NCI-H510A treated with DMSO at 0.1 percent for 48 hours (cell line): ENCODE data around the gene FAM156A.
"Not testable (repeated sequence)": the region's sequence is repeated elsewhere in the genome, so short reads cannot be mapped to it uniquely, and the experiment has no call there.

Experiments
- DNase-seq: peaks from one replicate; lab custom pipeline; 2025; lab: John Stamatoyannopoulos, UW

FAM156A gene

GRCh38 chrX:52958113-52958959 is at the start of gene FAM156A:
Gene FAM156A (minus strand): TSS chrX:52958518. CDS start chrX:52948588, 9,930 bp downstream.
- not testable (repeated sequence) for DNase-seq

DNA sequence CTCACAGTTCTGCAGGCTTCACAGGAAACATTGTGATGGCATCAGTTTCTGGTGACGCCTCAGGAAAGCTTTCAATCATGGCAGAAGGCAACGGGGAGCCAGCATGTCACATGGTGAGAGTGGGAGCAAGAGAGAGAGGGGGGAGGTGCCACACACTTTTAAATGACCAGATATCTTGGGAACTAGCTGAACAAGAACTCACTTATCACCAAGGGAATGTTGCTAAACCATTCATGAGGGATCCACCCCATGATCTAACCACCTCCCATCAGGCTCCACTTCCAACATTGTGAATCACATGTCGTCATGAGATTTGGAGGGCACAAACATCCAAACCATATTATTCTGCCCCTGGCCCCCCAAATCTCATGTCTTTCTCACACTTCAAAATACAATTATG is 47.0 kb upstream of the FAM156A start:
- DNase-seq = no peak

DNA sequence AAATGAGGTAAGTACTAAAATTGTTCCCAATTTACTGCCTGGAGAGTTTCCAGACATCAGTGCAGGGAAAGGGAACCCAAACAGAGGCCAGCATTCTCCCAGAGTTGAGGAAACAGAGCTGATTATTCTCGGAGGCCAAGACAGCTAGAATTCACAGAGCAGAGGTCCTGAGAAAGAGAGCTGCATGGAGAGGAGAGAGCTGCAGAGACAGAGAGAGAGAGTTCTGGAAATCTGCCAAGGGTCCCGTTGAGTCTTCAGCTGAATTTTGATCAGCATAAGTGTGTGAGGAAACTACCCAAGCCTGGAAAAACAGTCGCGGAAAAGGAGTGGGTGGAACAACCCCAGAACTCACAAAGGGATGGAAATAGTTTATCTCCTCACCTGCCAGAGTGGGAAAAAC is 46.5 kb upstream of the FAM156A start:
- DNase-seq = no peak

DNA sequence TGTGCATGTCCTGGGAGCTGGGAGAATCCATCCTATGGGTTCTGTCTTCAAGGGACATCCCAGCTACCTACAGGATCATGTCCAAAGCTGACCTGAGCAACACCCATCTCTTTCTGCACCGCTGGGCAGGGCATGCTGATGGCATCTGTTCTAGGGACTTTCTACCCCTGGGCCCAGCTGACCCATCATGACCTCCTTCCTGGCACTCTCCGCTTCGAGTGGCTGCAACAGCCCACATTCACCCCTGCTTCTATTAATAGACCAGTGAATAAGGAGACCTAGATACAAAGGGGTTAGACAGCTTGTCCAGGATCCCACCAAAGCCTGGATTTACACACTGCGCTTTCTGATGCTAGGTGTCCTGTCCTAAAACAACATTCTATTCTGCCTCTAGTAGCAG is 45.7 kb upstream of the FAM156A start:
- no peak for DNase-seq

GRCh38 chrX:53003111-53003510 is 44.8 kb upstream of the FAM156A start:
- DNase-seq = no peak

DNA sequence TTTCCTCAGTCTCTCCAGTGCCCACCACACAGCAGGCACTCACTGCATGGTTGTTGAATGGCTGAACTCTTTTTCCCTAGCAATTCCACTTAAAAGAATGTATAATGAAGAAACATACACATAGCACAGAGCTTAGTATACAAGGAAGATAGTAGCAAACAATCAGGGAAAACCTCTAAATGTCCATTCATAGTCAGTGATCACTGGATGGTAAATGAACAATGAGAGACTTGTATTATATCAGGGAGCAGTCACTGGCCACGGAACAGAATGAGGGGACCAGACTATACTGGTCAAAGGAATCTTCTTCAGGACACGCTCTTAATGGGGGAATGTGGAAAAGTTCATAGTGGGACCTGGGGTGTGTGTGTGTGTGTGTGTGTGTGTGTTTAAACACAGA is 43.6 kb upstream of the FAM156A start:
- DNase-seq = no peak

DNA sequence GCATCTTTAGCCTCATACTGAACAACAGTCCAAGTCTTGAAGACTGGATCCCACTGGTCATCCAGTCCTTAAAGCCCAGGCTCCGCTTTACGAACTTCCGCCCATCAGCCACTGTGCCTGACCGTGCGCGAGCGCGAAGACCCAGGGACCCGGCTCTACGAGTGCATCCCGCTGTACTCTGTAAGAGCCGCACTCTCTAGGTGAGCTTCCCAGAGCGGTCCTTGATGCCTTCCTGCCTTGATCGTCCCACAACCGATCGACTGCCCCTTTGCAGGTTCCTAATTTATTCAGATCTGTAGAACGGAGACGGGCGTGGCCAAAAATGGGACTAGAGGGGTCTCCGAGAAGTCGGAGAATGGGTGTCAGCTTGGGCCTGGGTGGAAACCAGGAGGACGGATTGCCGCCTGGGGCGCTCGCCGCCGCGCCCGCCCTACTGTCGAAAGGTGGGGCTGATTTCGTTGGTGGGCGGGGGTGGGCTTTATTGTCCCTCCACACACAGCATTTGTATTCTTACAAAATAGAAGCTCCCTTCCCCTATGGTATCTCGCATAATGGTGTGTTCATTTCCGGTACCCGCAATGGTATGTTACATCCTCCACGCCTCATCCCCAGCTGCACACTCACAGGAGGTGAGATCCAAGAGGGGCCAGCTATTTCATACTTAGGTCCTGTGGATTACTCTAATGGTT is 42.3 kb upstream of the FAM156A start:
- DNase-seq = no peak

DNA sequence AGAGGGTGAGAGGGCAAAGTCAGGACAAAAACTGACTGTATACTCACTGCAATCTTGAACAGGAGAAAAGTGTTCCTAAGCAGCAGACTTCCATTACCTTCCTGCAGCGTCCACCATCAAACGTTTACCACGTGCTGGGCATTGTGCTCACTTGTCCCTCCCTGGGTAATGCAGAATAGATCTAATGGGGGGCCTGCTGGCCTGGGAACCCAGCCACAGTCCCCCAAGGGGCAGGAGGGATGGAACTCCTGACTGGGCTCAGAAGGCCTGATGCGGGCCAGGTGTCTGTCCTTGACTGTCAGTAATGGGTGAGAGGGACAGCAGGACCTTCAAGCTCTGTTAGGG is 37.6 kb upstream of the FAM156A start:
- no peak for DNase-seq

DNA sequence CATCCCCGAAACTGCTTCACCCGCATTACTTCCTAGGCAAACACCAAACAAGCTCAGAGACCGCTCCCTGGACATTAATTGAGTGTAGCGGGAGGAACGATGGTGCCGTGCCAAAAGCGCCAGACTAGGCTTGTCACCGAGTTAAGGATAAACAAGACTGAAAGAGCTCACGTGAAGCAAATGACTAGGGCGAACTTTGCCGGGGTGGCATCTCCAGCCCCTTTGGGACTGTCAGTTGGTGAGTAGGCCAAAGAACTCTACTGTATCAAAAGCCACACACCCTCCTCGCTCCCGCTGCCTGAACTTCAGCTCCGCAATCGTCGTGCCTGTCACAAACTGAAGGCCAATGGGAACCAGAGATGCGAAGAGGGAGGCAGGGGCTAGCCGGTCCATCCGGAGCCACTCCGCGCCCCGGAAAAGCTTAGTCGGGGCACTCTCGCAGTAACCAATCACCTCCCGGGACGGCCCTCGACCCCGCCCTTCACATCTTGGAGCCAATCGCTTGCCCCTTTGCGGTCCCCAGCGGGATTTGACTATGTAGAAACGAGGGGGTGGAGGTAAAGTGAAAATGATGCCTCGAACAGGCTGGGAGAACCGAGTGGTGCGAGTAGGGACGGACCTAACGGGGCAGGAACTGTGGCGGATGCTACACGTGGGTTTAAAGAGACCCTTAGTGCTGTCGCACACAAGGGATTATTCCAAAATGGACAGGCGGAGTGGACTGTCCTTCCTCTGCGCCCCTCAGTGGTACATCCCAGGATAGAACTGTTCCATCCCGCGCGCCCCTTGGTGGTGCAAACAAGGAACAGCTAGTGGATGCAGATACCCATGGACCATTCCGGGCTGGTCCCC is 37.0 kb upstream of the FAM156A start:
- DNase-seq = peak; percentile 90

- no peak for DNase-seq
Observed at GRCh38 chrX:52990848-52991247, 32.5 kb upstream of the FAM156A start.

DNA sequence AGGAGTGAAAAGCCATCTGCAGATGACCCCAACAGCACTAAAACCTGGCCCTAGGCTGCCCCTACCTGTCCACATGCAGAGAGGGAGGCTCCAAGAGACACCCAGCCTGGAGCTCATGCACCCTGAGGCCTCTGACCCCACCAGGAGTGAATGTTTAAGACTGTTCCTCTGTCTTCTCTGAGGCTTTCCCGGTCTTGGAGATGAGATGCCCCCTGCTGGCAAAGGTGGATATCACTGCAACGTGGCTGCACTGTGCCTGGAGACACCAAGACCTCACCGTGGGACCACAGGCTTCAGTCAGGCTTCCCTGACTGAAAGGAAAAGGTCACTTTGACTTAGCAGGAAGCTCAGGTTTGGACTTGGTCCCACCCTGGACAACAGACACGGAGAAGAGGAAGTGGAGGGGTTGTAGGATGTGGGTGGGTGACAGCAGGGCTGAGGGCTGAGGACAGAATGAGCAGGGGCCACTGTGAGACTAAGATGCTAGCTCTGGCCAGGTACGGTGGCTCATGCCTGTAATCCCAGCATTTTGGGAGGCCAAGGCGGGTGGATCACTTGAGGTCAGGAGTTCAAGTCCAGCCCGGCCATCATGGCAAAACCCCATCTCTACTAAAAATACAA is 31.8 kb upstream of the FAM156A start:
- DNase-seq = peak; percentile 6

DNA sequence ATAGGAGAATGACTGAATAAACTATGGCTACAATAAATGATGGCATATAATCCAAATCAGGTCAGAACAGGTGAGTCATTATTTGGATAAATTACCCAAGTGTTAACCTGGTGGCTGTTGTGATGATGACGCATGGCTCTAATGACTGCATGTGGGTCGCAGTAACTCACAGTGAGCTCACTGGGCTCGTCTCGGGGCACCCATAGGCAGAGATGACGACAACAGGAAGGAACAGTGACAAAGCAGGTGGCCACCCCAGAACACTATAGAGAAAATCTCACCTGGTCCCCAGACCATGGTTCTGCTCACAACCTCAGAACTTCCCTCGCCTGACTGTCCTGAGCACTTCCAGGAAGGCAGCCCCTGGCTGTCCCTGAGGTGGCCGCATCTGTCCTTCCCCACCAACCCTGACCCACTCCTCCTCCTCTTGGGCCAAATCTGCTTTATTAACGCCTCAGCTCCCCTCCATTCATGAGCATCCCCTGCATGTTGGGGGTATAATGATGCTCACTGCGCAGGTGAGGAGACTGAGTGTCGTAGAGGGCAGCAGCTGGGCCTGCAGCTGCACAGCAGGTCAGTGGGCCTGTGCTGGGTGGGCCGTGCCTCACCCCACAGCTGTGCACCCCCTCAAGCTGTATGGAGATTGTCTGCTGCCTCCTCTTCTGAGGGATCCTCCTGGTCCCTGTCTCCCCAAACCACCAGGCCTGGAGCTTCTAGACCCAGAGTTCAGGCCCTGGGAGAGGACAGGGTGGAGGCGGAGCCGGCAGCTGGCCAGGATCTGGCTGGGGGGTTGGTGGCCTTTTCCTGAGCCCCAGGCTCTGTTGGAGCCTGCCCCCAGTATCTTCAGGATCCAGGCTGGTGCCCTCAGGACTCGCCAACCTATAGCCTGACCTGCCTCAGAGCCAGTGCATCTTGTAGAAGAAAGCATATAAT is 30.9 kb upstream of the FAM156A start:
- no peak for DNase-seq

- DNase-seq = no peak
Observed at GRCh38 chrX:52983321-52984000, 25.1 kb upstream of the FAM156A start.

DNA sequence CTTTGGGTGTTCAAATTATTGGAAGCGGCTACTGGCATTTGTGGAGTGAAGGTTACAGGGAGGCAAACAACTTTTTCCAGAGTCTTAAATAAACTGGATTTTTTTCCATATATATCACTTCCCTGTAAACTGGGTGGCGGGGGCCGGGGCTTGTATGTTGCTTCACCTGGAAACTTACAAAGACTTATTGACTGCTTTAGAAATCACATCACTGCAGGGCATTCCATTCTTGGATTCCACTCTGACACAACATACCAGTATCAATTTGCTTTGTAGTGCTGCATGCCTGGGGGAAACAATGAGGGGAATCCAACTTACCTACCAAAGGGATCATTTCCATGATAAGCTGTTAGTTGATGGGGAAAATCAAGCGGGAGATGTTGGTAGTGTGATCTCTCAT is 21.7 kb upstream of the FAM156A start:
- DNase-seq = no peak

DNA sequence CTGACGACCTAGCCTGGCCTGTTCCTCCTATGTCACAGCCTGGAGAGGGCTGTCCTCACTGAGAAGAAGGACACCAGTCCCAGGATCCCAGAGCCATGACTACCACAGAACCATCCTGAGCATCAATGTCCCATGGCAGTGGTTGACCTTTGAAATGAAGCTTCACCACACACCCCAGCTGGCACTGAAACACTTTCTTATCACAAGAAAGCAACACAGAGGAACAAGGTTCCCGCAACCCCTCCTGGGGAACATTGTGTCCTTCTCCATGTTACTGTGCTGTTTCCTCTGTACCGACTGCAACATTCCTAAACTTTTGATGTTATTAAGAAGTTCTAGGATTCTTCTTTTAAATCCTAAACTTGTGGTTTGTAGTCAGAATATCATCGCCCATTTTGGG is 21.2 kb upstream of the FAM156A start:
- no peak for DNase-seq

- DNase-seq = no peak
Observed at GRCh38 chrX:52977953-52978352, 19.6 kb upstream of the FAM156A start.

DNA sequence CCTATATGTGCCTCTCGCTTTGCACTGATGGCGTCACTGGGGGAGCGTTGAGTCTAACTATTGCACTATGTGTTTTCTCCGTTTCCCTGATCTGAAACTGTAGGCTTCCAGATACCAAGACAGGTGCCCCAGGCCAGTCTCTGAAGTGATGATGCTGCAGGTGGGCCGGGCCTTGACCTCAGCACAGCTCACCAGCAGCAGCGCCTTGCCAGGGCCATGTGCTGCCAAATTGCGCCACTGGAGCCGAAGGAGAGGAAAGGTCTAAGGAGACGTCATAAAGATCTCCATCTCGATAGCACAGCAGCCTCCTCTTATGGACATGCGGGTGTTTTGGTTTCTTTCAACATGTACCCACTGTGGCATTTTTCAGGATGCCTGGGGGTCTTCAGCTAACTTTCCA is 17.3 kb upstream of the FAM156A start:
- not testable (repeated sequence) for DNase-seq

GRCh38 chrX:52974336-52974992 is 16.1 kb upstream of the FAM156A start:
- DNase-seq = not testable (repeated sequence)

- not testable (repeated sequence) for DNase-seq
Observed at GRCh38 chrX:52967922-52968321, 9.6 kb upstream of the FAM156A start.
